ENCODE measurements around the gene N4BP2L2. TPM values are rescaled to one million over a fixed set of nuclear protein-coding genes. Genes with fewer than 3 reads are reported as not detected.

N4BP2L2 gene
- total RNA-seq, 2 experiments from 2014 or later, result 57.5 to 76.3 TPM

- no peaks in the 10 kb centered on the region for H3K79me2 ChIP-seq (ENCODE audit: insufficient read depth, low read depth, low read length)
- H3K9me3 ChIP-seq (ENCODE audit: low read length), result no peaks in the 10 kb centered on the region
- no peak overlapping the region for H3K27ac ChIP-seq (ENCODE audit: low read depth, low read length, poor library complexity, severe bottlenecking)
- peaks cover 67% of the 10 kb centered on the region for H3K36me3 ChIP-seq (ENCODE audit: insufficient read depth, low read length)
- no TSS peak for BruUV-seq (replicated peaks)
- H3K4me2 ChIP-seq (ENCODE audit: low read length), result no peak overlapping the region
- H3K9me2 ChIP-seq (ENCODE audit: insufficient read depth, low read length), result no peaks in the 10 kb centered on the region
- H2AFZ ChIP-seq (ENCODE audit: low read length), result no peak overlapping the region
- TF ChIP-seq EZH2phosphoT487 (IDR thresholded peaks at IDR 0.05; ENCODE audit: borderline replicate concordance, low read depth, low read length), result no peak
- no peak for TF ChIP-seq CTCF (conservative IDR thresholded peaks at IDR 0.05; ENCODE audit: low read length)
- ChIA-PET CTCF (ENCODE audit: unreplicated experiment) (no interaction called here), POLR2A (interaction anchor here (0.6 kb wide), 1 partner anchor 11 kb away, joined by 3 read pairs; no protein-coding TSS in a partner anchor)
- DNase-seq (ENCODE audit: low spot score), result no peak
- no peaks in the 10 kb centered on the region for H4K20me1 ChIP-seq (ENCODE audit: insufficient read depth, low read length)
- intact Hi-C loops (cut with micrococcal nuclease; ENCODE audit: unreplicated experiment), result no loop called here
- no peak overlapping the region for H3K4me3 ChIP-seq (ENCODE audit: low read depth, low read length, poor library complexity, severe bottlenecking)
- no peaks in the 10 kb centered on the region for H3K4me1 ChIP-seq (ENCODE audit: insufficient read depth, low read length, poor library complexity, severe bottlenecking)
Observed at GRCh38 chr13:32391101-32391619, 147.4 kb downstream of the N4BP2L2 start.

DNA sequence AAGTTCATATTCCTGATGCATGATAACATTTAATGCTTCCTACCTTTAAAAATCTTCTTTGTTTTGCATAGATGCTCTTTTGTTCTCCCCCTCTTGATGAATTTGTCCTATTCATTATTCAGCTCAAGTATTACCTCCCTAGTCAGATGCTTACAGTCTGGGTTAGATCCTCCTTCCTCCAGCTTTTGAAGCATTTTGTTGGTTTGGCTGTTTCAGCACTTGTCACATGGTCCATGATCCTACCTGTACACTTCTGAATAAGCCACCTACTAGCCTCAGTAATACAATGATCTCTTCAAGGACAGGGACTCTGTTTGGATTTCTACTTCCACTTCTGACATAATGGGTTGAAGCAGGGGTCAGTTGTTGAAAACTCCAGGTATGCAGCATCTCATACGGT lies 148.1 kb downstream of the N4BP2L2 start:
- no peak overlapping the region for H2AFZ ChIP-seq (ENCODE audit: low read length)
- TF ChIP-seq CTCF (conservative IDR thresholded peaks at IDR 0.05; ENCODE audit: low read length), result no peak
- no peak for TF ChIP-seq EZH2phosphoT487 (IDR thresholded peaks at IDR 0.05; ENCODE audit: borderline replicate concordance, low read depth, low read length)
- CTCF ChIA-PET (ENCODE audit: unreplicated experiment), result no interaction called here
- no peak overlapping the region for H3K27ac ChIP-seq (ENCODE audit: low read depth, low read length, poor library complexity, severe bottlenecking)
- no peak overlapping the region for H3K4me2 ChIP-seq (ENCODE audit: low read length)
- H3K9me2 ChIP-seq (ENCODE audit: insufficient read depth, low read length), result no peaks in the 10 kb centered on the region
- no peak for DNase-seq (ENCODE audit: low spot score)
- no peaks in the 10 kb centered on the region for H3K79me2 ChIP-seq (ENCODE audit: insufficient read depth, low read depth, low read length)
- no peaks in the 10 kb centered on the region for H3K4me1 ChIP-seq (ENCODE audit: insufficient read depth, low read length, poor library complexity, severe bottlenecking)
- no peaks in the 10 kb centered on the region for H4K20me1 ChIP-seq (ENCODE audit: insufficient read depth, low read length)
- peaks cover 66% of the 10 kb centered on the region for H3K36me3 ChIP-seq (ENCODE audit: insufficient read depth, low read length)
- H3K9me3 ChIP-seq (ENCODE audit: low read length), result no peaks in the 10 kb centered on the region
- intact Hi-C loops (cut with micrococcal nuclease; ENCODE audit: unreplicated experiment), result no loop called here
- POLR2A ChIA-PET, result no interaction called here
- BruUV-seq (replicated peaks), result no TSS peak
- no peak overlapping the region for H3K4me3 ChIP-seq (ENCODE audit: low read depth, low read length, poor library complexity, severe bottlenecking)

DNA sequence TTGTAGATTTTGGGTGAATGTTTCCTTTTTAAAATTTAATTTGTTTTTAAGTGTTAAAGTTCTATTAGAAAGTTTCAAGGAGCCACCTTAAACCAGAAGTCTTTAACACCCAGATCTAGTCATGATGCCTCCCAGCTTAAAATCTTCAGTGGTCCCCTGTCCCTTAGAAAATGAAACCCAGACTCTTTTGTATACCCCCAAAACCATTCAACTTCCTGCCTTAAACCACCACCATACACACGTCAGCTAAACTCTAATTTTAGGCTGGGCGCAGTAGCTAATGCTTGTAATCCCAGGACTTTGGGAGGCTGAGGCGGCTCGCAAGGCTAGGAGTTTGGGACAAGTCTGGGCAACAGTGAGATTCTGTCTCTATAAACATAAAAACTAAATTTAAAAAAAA lies 148.5 kb downstream of the N4BP2L2 start:
- Histone ChIP-seq H3K4me2 (ENCODE audit: low read length) (no peak overlapping the region), H3K36me3 (ENCODE audit: insufficient read depth, low read length) (peaks cover 66% of the 10 kb centered on the region), H4K20me1 (ENCODE audit: insufficient read depth, low read length) (no peaks in the 10 kb centered on the region), H3K27ac (ENCODE audit: low read depth, low read length, poor library complexity, severe bottlenecking) (no peak overlapping the region), H3K79me2 (ENCODE audit: insufficient read depth, low read depth, low read length) (no peaks in the 10 kb centered on the region), H3K4me1 (ENCODE audit: insufficient read depth, low read length, poor library complexity, severe bottlenecking) (no peaks in the 10 kb centered on the region), H3K9me3 (ENCODE audit: low read length) (no peaks in the 10 kb centered on the region), H3K9me2 (ENCODE audit: insufficient read depth, low read length) (no peaks in the 10 kb centered on the region), H3K4me3 (ENCODE audit: low read depth, low read length, poor library complexity, severe bottlenecking) (no peak overlapping the region), H2AFZ (ENCODE audit: low read length) (no peak overlapping the region)
- no peak for TF ChIP-seq EZH2phosphoT487 (IDR thresholded peaks at IDR 0.05; ENCODE audit: borderline replicate concordance, low read depth, low read length)
- TF ChIP-seq CTCF (conservative IDR thresholded peaks at IDR 0.05; ENCODE audit: low read length), result no peak
- ChIA-PET POLR2A (no interaction called here), CTCF (ENCODE audit: unreplicated experiment) (no interaction called here)
- DNase-seq (ENCODE audit: low spot score), result no peak
- intact Hi-C loops (cut with micrococcal nuclease; ENCODE audit: unreplicated experiment), result no loop called here
- BruUV-seq (replicated peaks), result no TSS peak

All from OCI-LY7 (cell line).